ENCODE data around the gene NDUFB4.

GRCh38 chr3:120642368-120642948 is 46.3 kb downstream of the NDUFB4 start:
- TF ChIP-seq CTCF (IDR thresholded peaks at IDR 0.05) (no peak), POLR2A (IDR thresholded peaks at IDR 0.05) (no peak)
